NCI-H2196 treated with DMSO at 0.1 percent for 48 hours (cell line): ENCODE data around the gene ST8SIA5.

Source experiments
- DNase-seq: peaks from one replicate; lab custom pipeline; 2025; ENCODE audit not compliant: unreplicated experiment; lab: John Stamatoyannopoulos, UW

Gene ST8SIA5

GRCh38 chr18:46632401-46633071 is 124.3 kb downstream of the ST8SIA5 start:
- DNase-seq = no peak

DNA sequence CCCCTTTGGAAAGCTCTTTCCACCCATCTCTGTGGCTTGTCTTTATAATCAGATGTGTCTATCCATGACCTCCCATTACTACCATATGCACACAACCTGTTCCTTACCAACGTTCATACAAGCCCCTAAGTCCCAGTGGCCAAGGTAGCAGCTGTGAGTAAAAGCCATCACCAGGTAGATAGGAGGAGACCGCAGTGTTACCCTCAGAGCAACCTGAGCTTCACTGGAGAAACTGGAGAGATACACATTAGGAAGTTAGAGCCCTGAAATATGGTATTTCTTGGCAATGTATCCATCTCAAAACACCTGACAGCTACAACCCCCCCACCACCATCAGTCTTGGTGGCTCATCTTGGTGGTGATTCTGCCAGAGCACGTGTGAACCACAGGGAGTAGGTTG is 125.9 kb downstream of the ST8SIA5 start:
- no peak for DNase-seq

GRCh38 chr18:46630160-46630559 is 126.7 kb downstream of the ST8SIA5 start:
- DNase-seq = no peak

GRCh38 chr18:46629361-46629760 is 127.5 kb downstream of the ST8SIA5 start:
- no peak for DNase-seq

- DNase-seq = no peak
These were observed 128.6 kb downstream of the ST8SIA5 start for GRCh38 chr18:46628206-46628605.

DNA sequence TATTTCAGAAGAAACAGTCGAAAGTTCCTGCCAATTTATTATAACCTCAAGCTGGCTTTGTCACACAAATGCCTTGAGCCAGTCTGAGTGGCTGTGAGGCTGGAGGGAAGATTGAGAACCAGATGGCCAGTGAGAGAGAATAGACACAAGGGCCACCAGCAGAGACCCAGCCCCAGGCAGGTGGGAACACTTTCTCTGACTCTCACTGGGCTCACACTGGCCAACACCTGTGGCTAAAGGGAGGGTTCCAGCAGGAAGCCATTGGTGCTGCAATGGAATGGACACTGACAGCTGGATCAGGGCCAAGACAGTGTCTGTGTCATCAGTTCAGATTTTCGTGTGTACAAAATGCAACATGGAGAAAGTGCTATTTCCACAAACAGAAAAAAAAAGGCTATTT is 129.7 kb downstream of the ST8SIA5 start:
- DNase-seq = no peak

GRCh38 chr18:46625069-46625468 is 131.8 kb downstream of the ST8SIA5 start:
- DNase-seq = no peak

DNA sequence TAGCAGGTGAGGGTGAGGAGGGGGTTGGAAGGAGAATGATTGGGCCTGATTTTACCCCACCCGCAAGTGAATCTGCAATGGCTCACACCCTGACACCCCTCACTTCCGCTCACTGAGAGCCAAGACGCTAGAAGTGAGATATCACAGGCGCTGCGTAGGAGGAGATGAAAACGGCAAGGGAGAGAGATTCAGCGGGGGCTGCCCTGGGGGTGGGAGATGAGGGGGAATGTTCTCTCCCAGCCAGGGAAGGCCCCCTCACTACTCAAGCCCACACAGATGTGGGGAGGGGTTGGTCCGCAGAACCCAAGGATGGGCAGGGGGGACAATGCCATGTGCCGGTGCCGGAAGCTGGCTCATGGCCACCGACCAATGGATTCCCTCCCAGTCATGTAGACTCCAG is 132.7 kb downstream of the ST8SIA5 start:
- DNase-seq = no peak

GRCh38 chr18:46623541-46623940 is 133.3 kb downstream of the ST8SIA5 start:
- DNase-seq = no peak

DNA sequence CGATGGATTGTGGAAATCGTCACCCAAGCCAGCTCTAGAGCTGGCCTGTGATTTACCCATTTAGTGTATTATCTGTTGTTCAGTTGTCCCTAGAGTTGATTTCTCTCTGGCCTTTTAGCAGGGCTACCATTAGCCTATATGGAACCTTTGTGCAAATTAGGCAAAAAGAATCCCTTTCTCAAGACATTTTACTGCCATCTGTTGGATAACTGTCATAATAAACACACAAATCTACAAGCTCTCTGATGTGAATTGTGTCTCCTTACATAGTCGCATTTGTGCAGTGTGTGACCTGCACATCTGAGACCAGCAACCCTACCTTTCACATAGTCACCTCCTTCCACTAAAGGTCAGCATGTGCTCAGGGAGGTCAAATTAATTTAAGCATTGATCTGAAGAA is 133.9 kb downstream of the ST8SIA5 start:
- DNase-seq = no peak

GRCh38 chr18:46622451-46622850 is 134.4 kb downstream of the ST8SIA5 start:
- DNase-seq = no peak

GRCh38 chr18:46621871-46622270 is 135.0 kb downstream of the ST8SIA5 start:
- DNase-seq = no peak

GRCh38 chr18:46621111-46621766 is 135.6 kb downstream of the ST8SIA5 start:
- DNase-seq = no peak

DNA sequence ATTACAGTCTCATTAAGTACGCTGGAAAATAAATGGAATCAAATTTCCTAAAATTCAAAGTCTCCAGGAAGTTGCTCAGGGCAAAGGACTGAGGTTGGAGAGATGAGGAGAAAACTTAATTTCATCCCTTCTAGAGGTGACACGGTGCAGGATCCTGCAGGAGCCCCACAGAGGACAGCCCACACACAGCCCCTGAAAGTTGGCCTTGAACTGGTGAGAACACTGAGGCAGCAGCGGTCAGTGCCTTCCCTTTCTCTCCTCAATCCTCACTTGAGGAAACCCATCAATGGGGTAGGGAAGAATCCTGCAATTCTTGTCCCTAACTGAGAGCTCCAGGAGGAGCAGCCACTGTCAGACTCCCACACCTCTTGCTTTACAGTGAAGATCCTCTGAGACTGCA is 137.3 kb downstream of the ST8SIA5 start:
- no peak for DNase-seq
